ENCODE measurements around the gene TBC1D14.

TBC1D14 gene

DNA sequence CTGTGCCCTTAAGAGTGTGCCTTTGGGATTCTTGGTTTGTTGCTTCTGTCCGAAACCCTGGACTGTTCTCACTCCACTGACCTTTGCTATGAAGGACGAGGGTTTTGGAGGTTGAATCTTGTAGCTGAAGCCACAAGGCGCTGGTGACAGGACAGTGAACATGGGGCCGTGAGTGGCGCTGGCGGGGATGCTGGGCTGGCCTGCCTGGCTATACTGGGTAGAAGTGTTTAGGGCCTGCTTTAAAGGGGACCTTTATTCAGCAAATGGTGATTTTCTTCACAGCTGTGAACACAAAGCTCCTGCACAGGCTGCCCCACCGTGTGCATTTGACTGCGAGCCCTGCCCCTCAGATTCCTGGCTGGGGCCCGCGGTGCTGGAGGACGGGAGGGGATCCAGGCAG, 106.5 kb downstream of the TBC1D14 start:
- ChIA-PET POLR2A (no interaction called here), CTCF (interaction anchor here (1.4 to 8.0 kb wide), 2 partner anchors 12 to 27 kb away, joined by 4 to 41 read pairs; partner anchors contain the start of gene TADA2B)
- TF ChIP-seq, protein P1, sequence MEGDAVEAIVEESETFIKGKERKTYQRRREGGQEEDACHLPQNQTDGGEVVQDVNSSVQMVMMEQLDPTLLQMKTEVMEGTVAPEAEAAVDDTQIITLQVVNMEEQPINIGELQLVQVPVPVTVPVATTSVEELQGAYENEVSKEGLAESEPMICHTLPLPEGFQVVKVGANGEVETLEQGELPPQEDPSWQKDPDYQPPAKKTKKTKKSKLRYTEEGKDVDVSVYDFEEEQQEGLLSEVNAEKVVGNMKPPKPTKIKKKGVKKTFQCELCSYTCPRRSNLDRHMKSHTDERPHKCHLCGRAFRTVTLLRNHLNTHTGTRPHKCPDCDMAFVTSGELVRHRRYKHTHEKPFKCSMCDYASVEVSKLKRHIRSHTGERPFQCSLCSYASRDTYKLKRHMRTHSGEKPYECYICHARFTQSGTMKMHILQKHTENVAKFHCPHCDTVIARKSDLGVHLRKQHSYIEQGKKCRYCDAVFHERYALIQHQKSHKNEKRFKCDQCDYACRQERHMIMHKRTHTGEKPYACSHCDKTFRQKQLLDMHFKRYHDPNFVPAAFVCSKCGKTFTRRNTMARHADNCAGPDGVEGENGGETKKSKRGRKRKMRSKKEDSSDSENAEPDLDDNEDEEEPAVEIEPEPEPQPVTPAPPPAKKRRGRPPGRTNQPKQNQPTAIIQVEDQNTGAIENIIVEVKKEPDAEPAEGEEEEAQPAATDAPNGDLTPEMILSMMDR (IDR thresholded peaks at IDR 0.05; ENCODE audit: control extremely low read depth, extremely low read depth, low read depth, missing control alignments) = no peak
- DNase-seq (ENCODE audit: extremely low spot score) = no peak

DNA sequence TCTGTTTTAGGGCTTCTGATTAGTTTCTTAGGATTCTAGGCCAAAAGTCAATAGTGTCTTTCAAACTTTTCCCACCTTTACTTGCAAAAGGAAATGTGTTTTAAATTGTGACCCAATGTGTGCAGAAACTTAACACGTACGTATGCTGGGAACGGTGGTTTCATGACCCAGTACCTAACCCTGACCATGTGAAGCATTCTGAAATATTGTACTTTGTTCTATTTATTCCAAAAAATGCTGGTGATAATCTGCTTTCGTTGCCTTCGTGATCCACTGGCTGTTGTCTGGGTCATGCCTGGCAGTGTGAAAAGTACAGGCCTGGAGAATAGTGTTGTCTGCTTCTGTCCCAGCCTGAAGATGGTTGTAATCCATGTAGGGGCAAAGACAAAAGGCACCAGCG, 106.9 kb downstream of the TBC1D14 start:
- no peak for DNase-seq (ENCODE audit: extremely low spot score)
- TF ChIP-seq, protein P1 (IDR thresholded peaks at IDR 0.05; ENCODE audit: control extremely low read depth, extremely low read depth, low read depth, missing control alignments) = no peak
- CTCF ChIA-PET = interaction anchor here (1.4 to 8.0 kb wide), 2 partner anchors 12 to 27 kb away, joined by 4 to 41 read pairs; partner anchors contain the start of gene TADA2B
- POLR2A ChIA-PET = no interaction called here

DNA sequence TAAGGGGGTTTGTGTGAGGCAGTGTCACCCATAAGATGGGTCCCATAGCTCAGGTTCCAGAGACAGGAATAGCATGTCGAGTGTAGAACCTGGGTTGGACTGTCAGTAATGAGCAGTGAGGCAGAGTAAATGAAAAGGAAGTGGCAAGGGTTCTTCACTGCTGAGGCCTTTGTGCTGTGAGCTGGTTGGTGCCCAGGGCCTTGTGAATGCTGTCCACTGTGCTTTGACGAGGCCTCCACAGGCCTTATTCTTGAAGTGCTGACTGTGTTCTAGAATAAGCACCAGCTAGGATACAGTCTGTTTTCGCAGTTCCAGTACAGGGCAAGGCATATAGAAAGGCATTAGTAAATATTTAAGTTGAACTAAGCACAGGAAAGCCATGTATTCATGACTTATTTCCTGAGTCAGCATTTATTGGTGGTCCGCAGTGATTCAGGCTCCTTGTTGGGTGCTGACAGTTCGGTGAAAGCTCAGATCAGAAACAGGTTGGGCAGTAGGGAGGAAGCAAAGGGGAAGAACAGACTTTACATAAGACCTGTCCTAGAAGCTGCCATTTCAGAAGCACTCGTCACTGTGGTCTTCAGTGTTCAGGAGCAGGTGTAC, 107.9 kb downstream of the TBC1D14 start:
- no peak for DNase-seq (ENCODE audit: extremely low spot score)
- TF ChIP-seq, protein P1 (IDR thresholded peaks at IDR 0.05; ENCODE audit: control extremely low read depth, extremely low read depth, low read depth, missing control alignments) = no peak
- ChIA-PET CTCF (interaction anchor here (0.9 to 8.0 kb wide), 10 partner anchors 9 to 234 kb away, joined by 3 to 41 read pairs (median 3); partner anchors contain the start of genes TADA2B and TBC1D14), POLR2A (no interaction called here)

DNA sequence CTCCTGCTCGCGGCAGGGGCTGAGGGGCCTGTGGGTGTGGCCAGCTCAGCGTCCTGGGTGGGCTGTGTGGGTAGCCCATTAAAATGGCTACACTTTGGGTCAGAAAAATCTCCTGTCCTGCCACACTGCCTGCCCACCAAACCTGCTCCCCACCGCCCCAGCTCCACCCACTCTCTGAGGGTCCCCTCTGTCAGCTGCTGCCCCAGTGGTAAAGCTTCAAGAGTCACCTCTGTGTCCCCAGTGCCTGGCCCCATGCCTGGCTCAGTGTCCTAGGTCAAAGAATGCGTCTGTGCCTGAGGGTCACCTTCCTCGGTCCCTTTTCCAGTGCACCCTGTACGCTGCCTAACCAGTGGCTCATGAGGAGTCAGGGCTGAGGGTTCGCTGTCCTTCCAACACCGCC, 108.7 kb downstream of the TBC1D14 start:
- POLR2A ChIA-PET = no interaction called here
- CTCF ChIA-PET = interaction anchor here (0.9 to 8.0 kb wide), 6 partner anchors 11 to 235 kb away, joined by 3 to 41 read pairs (median 3); partner anchors contain the start of gene TADA2B

DNA sequence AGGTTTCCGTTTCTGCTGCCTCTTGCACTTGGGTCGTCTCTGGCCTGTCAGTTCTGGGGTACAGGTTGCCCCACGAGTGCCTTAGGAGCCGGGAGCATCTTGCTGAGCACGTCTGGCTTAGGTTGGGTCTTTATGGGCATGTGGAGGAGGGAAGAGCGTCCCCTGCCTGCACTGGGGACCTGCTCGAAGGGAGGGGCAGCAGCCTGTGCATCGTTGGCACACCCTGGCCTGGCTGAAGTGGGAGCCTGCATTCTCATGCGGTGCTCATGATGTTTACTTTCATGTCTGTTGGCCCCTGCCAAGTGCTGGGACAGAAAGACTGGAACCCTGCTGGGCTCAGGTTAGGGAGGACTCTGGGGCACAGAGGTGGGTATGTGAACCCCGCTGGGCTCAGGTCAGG, 109.7 kb downstream of the TBC1D14 start:
- no peak for DNase-seq (ENCODE audit: extremely low spot score)
- TF ChIP-seq, protein P1 (IDR thresholded peaks at IDR 0.05; ENCODE audit: control extremely low read depth, extremely low read depth, low read depth, missing control alignments) = no peak
- CTCF ChIA-PET = interaction anchor here (1.2 to 1.8 kb wide), 4 partner anchors 25 to 96 kb away, joined by 3 to 5 read pairs (median 4); no protein-coding TSS in a partner anchor
- POLR2A ChIA-PET = no interaction called here

More for the DNA sequence above, 108.7 kb downstream of the TBC1D14 start:
- DNase-seq (ENCODE audit: extremely low spot score) = no peak
- TF ChIP-seq, protein P1 (IDR thresholded peaks at IDR 0.05; ENCODE audit: control extremely low read depth, extremely low read depth, low read depth, missing control alignments) = no peak

DNA sequence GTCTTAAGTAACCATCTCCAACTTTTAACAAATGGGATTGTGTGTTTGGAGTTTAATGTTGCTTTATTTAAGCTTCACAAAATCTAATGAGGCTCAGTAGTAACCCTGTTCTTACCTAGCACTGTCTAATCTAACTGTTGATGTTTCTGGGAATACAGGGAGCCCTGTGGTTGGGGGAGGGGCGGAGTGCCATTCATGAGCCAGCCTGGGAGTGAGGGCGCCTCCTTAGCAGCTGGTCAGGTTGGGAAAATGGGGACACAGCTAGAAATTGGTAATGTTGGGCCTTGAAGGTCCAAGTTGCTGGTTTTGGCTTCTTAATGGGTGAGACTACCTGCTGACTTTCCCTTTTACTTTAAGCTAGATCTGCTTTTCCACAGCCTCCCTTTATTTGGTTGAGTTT, 110.7 kb downstream of the TBC1D14 start:
- CTCF ChIA-PET = interaction anchor here (1.5 to 2.3 kb wide), 2 partner anchors 23 to 25 kb away, joined by 4 to 6 read pairs; partner anchors contain the start of gene TADA2B
- DNase-seq (ENCODE audit: extremely low spot score) = no peak
- POLR2A ChIA-PET = no interaction called here
- TF ChIP-seq, protein P1 (IDR thresholded peaks at IDR 0.05; ENCODE audit: control extremely low read depth, extremely low read depth, low read depth, missing control alignments) = no peak

Measured in GM10248 (cell line).